IPS DF 6.9 (cell line): ENCODE data around the gene KIF1A.

Experiments
- DNase-seq: peaks from one replicate; pipeline ENCODE4 v3.0.0-alpha.2; 2013; ENCODE audit warnings: low read depth, low spot score
- H3K27ac ChIP-seq: one replicate; pipeline ENCODE4 v1.5.1; 2013; ENCODE audit warnings: low read length, control low read depth
- H3K27me3 ChIP-seq: 2 replicates; pipeline ENCODE4 v1.6.1; 2013; ENCODE audit warnings: mild to moderate bottlenecking, low read length; ENCODE audit not compliant: control insufficient read depth, insufficient read depth
- H3K36me3 ChIP-seq: 2 replicates; pipeline ENCODE4 v1.6.1; 2013; ENCODE audit warnings: low read length; ENCODE audit not compliant: control insufficient read depth, insufficient read depth
- H3K4me1 ChIP-seq: 2 replicates; pipeline ENCODE4 v1.6.1; 2013; ENCODE audit warnings: low read length; ENCODE audit not compliant: control insufficient read depth, insufficient read depth
- H3K4me3 ChIP-seq: 2 replicates; pipeline ENCODE4 v1.5.1; 2013; ENCODE audit warnings: mild to moderate bottlenecking, low read length
- H3K9me3 ChIP-seq: 2 replicates; pipeline ENCODE4 v1.6.1; 2013; ENCODE audit warnings: low read length, inconsistent platforms; ENCODE audit not compliant: control insufficient read depth, insufficient read depth
- WGBS: extraction: QIAGEN DNeasy Blood & Tissue Kit; methylation state at CpG from one replicate; pipeline ENCODE4 v1.1.7; 2013; ENCODE audit warnings: mixed read lengths, missing lambda C conversion rate; ENCODE audit not compliant: insufficient read length, insufficient coverage; 5-methylcytosine and 5-hydroxymethylcytosine counted together

The KIF1A gene

GRCh38 chr2:240732184-240732583 lies 87.8 kb downstream of the KIF1A start:
- H3K27ac ChIP-seq = no peak overlapping the region
- H3K9me3 ChIP-seq = no peaks in the 10 kb centered on the region
- H3K27me3 ChIP-seq = no peaks in the 10 kb centered on the region
- H3K4me3 ChIP-seq = no peak overlapping the region
- no peaks in the 10 kb centered on the region for H3K4me1 ChIP-seq
- no peak for DNase-seq
- H3K36me3 ChIP-seq = peaks cover 38% of the 10 kb centered on the region
- WGBS = 100% methylated on average over 5 of the region's 5 CpGs

- DNase-seq = no peak
- no peaks in the 10 kb centered on the region for H3K9me3 ChIP-seq
- H3K4me1 ChIP-seq = no peaks in the 10 kb centered on the region
- H3K27ac ChIP-seq = no peak overlapping the region
- no peak overlapping the region for H3K4me3 ChIP-seq
- no CpG with 5 or more reads among the region's 9 CpGs for WGBS
- H3K27me3 ChIP-seq = no peaks in the 10 kb centered on the region
- peaks cover 28% of the 10 kb centered on the region for H3K36me3 ChIP-seq
Measured at GRCh38 chr2:240731178-240731545, 88.9 kb downstream of the KIF1A start.

DNA sequence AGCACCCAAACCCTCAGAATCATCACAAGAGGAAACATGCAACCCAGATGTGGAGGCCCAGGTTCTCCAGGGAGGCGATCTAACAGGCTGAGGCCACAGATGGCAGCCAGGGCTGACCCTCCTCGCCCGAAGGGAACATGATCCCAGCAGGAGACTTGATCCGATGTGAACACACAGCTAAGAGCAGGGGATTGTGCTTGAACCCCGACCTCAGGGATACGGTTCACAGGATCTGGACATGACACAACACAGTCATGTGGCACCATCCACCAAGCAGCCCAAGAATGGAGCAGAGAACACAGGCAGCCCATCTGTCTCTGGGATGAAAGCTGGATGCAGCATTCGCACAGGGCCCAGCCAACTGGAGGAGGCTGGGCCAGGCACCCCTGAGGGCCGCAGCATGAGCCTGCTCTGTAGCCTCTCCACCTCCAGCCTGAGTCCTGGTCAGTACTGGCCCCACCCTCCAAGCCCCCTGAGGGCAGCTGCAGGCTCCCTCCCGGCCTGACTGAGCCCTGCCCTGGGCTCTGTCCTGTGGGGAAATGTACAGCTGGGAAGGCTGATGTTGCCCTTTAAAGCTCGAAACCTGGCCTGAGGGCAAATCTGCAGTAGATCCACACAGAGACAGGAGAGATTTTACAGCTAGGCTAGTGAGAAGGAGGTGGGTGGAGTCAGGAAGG lies 89.4 kb downstream of the KIF1A start:
- H3K27ac ChIP-seq = no peak overlapping the region
- H3K9me3 ChIP-seq = no peaks in the 10 kb centered on the region
- WGBS = no CpG with 5 or more reads among the region's 10 CpGs
- H3K4me3 ChIP-seq = no peak overlapping the region
- no peaks in the 10 kb centered on the region for H3K4me1 ChIP-seq
- no peak for DNase-seq
- no peaks in the 10 kb centered on the region for H3K27me3 ChIP-seq
- H3K36me3 ChIP-seq = peaks cover 27% of the 10 kb centered on the region

DNA sequence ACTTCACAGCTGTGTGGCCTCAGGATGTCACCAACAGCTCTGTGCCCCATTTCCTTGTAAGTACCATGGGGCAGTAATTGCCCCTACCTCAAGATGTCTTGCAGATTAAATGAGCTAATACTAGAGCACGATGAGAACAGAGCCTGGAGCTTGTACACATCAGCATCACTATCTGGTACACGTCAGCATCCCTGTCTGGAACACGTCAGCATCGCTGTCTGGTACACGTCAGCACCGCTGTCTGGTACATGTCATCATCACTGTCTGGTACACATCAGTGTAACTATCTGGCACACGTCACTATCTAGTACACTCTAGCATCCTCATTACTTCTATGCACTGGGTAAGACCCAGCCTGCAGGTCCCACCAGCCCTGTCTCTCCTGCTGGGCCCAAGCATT lies 91.2 kb downstream of the KIF1A start:
- WGBS = no CpG with 5 or more reads among the region's 7 CpGs
- H3K36me3 ChIP-seq = peaks cover 33% of the 10 kb centered on the region
- H3K27ac ChIP-seq = no peak overlapping the region

GRCh38 chr2:240728361-240728760 lies 91.7 kb downstream of the KIF1A start:
- no CpG with 5 or more reads among the region's 10 CpGs for WGBS
- no peak overlapping the region for H3K4me3 ChIP-seq
- H3K9me3 ChIP-seq = no peaks in the 10 kb centered on the region
- H3K4me1 ChIP-seq = no peaks in the 10 kb centered on the region
- H3K36me3 ChIP-seq = peaks cover 33% of the 10 kb centered on the region
- no peaks in the 10 kb centered on the region for H3K27me3 ChIP-seq
- no peak overlapping the region for H3K27ac ChIP-seq
- DNase-seq = no peak

More for the DNA sequence above, 91.2 kb downstream of the KIF1A start:
- H3K4me1 ChIP-seq = no peaks in the 10 kb centered on the region
- no peak overlapping the region for H3K4me3 ChIP-seq
- H3K9me3 ChIP-seq = no peaks in the 10 kb centered on the region
- no peaks in the 10 kb centered on the region for H3K27me3 ChIP-seq
- DNase-seq = no peak

DNA sequence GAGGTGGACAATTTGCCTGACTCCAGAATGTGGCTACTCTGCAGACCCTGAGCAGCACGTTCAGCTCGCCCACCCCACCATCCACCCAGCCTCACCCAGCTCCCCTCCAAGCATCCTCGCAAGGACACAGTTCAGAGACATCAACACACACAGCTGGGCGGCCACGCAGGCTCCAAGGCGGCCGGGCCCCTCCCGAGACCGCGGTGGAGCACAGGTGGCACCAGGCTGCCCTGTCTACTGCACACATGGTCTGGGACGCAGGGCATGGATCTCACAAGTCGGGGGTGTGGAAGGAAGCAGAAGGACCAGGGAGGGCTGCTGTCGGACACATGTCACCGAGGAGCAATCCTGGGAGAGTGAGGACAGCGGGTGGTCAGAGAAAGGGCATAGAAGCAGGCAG lies 92.1 kb downstream of the KIF1A start:
- Histone ChIP-seq H3K36me3 (peaks cover 35% of the 10 kb centered on the region), H3K4me1 (no peaks in the 10 kb centered on the region), H3K4me3 (no peak overlapping the region), H3K9me3 (no peaks in the 10 kb centered on the region), H3K27ac (no peak overlapping the region), H3K27me3 (no peaks in the 10 kb centered on the region)
- DNase-seq = no peak
- no CpG with 5 or more reads among the region's 15 CpGs for WGBS

- H3K9me3 ChIP-seq = no peaks in the 10 kb centered on the region
- DNase-seq = no peak
- H3K27me3 ChIP-seq = no peaks in the 10 kb centered on the region
- H3K27ac ChIP-seq = no peak overlapping the region
- H3K36me3 ChIP-seq = peaks cover 40% of the 10 kb centered on the region
- no CpG with 5 or more reads among the region's 14 CpGs for WGBS
- no peak overlapping the region for H3K4me3 ChIP-seq
- H3K4me1 ChIP-seq = no peaks in the 10 kb centered on the region
Measured at GRCh38 chr2:240727439-240727838, 92.6 kb downstream of the KIF1A start.

GRCh38 chr2:240726876-240727275 lies 93.1 kb downstream of the KIF1A start:
- Histone ChIP-seq H3K27ac (no peak overlapping the region), H3K4me1 (no peaks in the 10 kb centered on the region), H3K9me3 (no peaks in the 10 kb centered on the region), H3K27me3 (no peaks in the 10 kb centered on the region), H3K36me3 (peaks cover 45% of the 10 kb centered on the region), H3K4me3 (no peak overlapping the region)
- DNase-seq = no peak
- WGBS = no CpG with 5 or more reads among the region's 14 CpGs

- H3K4me1 ChIP-seq = no peaks in the 10 kb centered on the region; the same call in 1 of the 2 replicates
- peaks cover 45% of the 10 kb centered on the region for H3K36me3 ChIP-seq
- no peak overlapping the region for H3K4me3 ChIP-seq
- no CpG with 5 or more reads among the region's 7 CpGs for WGBS
- H3K9me3 ChIP-seq = no peaks in the 10 kb centered on the region
- DNase-seq = no peak
- H3K27me3 ChIP-seq = no peaks in the 10 kb centered on the region
- no peak overlapping the region for H3K27ac ChIP-seq
Measured at GRCh38 chr2:240725671-240726070, 94.3 kb downstream of the KIF1A start.

DNA sequence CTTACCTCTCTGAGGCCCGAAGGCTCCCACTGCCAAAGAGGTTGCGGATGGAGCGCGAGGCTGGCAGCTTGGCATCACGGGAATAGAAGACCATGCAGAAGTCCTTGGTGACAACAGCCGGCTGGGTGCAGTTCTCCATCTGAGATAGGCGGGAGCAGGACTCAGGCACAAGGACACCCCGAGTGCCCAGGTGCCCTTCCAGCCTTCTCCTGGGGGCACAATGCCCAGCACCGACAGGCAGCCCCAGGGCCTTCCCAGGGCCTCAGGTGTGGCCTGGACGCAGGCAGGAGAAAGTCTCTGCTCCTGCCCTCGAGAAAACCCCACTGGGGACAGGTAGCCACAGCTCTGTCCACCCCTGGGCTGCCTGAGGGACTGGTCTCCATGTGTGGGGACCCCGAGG lies 94.8 kb downstream of the KIF1A start:
- peaks cover 42% of the 10 kb centered on the region for H3K36me3 ChIP-seq
- no peak for DNase-seq
- no peaks in the 10 kb centered on the region for H3K27me3 ChIP-seq
- no peaks in the 10 kb centered on the region; the same call in 1 of the 2 replicates for H3K4me1 ChIP-seq
- no CpG with 5 or more reads among the region's 12 CpGs for WGBS
- H3K9me3 ChIP-seq = no peaks in the 10 kb centered on the region
- no peak overlapping the region for H3K4me3 ChIP-seq
- no peak overlapping the region for H3K27ac ChIP-seq

DNA sequence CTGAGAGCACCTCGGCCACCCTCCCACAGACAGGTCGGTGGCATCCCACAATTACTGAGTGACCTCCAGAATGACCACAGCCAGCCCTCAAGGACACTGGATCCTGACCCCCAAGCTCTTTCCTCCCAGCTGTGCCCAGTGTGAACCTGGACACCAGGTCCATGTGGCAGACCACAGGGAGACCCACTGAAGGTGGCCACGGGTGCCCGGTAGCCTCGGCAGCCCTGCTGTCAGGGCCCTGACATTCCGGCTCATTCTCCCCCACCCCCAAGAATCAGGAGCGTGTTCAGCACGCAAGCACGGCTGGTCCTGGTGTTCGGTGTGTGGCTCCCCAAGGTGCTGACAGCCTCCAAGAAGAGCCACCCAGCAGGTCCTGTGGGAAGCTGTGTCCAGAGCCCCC lies 95.6 kb downstream of the KIF1A start:
- H3K9me3 ChIP-seq = no peaks in the 10 kb centered on the region
- no peak overlapping the region for H3K27ac ChIP-seq
- peaks cover 45% of the 10 kb centered on the region for H3K36me3 ChIP-seq
- WGBS = no CpG with 5 or more reads among the region's 10 CpGs
- H3K27me3 ChIP-seq = no peaks in the 10 kb centered on the region
- no peaks in the 10 kb centered on the region; the same call in 1 of the 2 replicates for H3K4me1 ChIP-seq
- no peak for DNase-seq
- no peak overlapping the region for H3K4me3 ChIP-seq
